DMS114 treated with DMSO at 0.1 percent for 48 hours (cell line): ENCODE results near the gene KIF1C.

ENCODE experiments used
- DNase-seq: peaks from one replicate; lab custom pipeline; 2025; ENCODE audit not compliant: unreplicated experiment; lab: John Stamatoyannopoulos, UW

The KIF1C gene

GRCh38 chr17:4968486-4969046 is 29.2 kb upstream of the KIF1C start:
- no peak for DNase-seq

- DNase-seq = no peak
These were observed 28.7 kb upstream of the KIF1C start for GRCh38 chr17:4969047-4969550.

- no peak for DNase-seq
These were observed 28.1 kb upstream of the KIF1C start for GRCh38 chr17:4969551-4970173.

- DNase-seq = no peak
These were observed 27.5 kb upstream of the KIF1C start for GRCh38 chr17:4970273-4970672.

- DNase-seq = no peak
These were observed 25.9 kb upstream of the KIF1C start for GRCh38 chr17:4971826-4972225.

- no peak for DNase-seq
These were observed 25.4 kb upstream of the KIF1C start for GRCh38 chr17:4972322-4972721.

GRCh38 chr17:4972752-4973151 is 25.0 kb upstream of the KIF1C start:
- DNase-seq = no peak

- DNase-seq = no peak
These were observed 24.3 kb upstream of the KIF1C start for GRCh38 chr17:4973256-4974114.

- DNase-seq = no peak
These were observed 23.6 kb upstream of the KIF1C start for GRCh38 chr17:4974115-4974670.

- no peak for DNase-seq
These were observed 19.0 kb upstream of the KIF1C start for GRCh38 chr17:4978726-4979125.

- peak; percentile 17 for DNase-seq
These were observed 17.0 kb upstream of the KIF1C start for GRCh38 chr17:4980644-4981216.

- DNase-seq = no peak
These were observed 15.4 kb upstream of the KIF1C start for GRCh38 chr17:4982305-4982704.

- DNase-seq = no peak
These were observed 11.3 kb upstream of the KIF1C start for GRCh38 chr17:4986403-4986802.

GRCh38 chr17:4986951-4987766 is 10.6 kb upstream of the KIF1C start, which contains the start of gene CAMTA2:
Gene CAMTA2 (minus strand): TSS chr17:4987675. CDS start chr17:4986222, 1,453 bp downstream.
- DNase-seq = peak; percentile 61

GRCh38 chr17:4987767-4988567 is 9.8 kb upstream of the KIF1C start:
- no peak for DNase-seq

GRCh38 chr17:4994081-4994595 is 3.6 kb upstream of the KIF1C start:
- no peak for DNase-seq

GRCh38 chr17:4998027-4998731 is 429 bp downstream of the KIF1C start:
- DNase-seq = no peak

GRCh38 chr17:4998732-4999429 is 1.1 kb downstream of the KIF1C start:
- DNase-seq = no peak
